Fibroblast of pulmonary artery (primary cell): ENCODE measurements around the gene ERBB4.

Source experiments
- DNase-seq: peaks from one replicate; pipeline ENCODE4 v3.0.0-alpha.2; 2010; ENCODE audit warnings: low read depth
- H3K4me3 ChIP-seq: replicated peaks from 2 replicates; pipeline ENCODE4 v1.5.1; 2011; ENCODE audit warnings: low read depth, mild to moderate bottlenecking, control low read depth, low read length, moderate library complexity
- CTCF ChIP-seq: IDR thresholded peaks from 2 replicates; pipeline ENCODE4 v1.5.1; 2011; ENCODE audit warnings: mild to moderate bottlenecking, control low read depth, low read length, inconsistent platforms; ENCODE audit errors: missing control alignments

Gene ERBB4

GRCh38 chr2:211351987-211352386 is 1186.6 kb downstream of the ERBB4 start:
- no peak for DNase-seq
- TF ChIP-seq CTCF, result no peak
- H3K4me3 ChIP-seq, result no peak overlapping the region

GRCh38 chr2:211349031-211349430 is 1189.6 kb downstream of the ERBB4 start:
- H3K4me3 ChIP-seq, result no peak overlapping the region
- no peak for DNase-seq
- TF ChIP-seq CTCF, result no peak

GRCh38 chr2:211347328-211347727 is 1191.3 kb downstream of the ERBB4 start:
- TF ChIP-seq CTCF, result no peak
- no peak for DNase-seq
- no peak overlapping the region for H3K4me3 ChIP-seq

GRCh38 chr2:211344289-211344688 is 1194.3 kb downstream of the ERBB4 start:
- no peak for TF ChIP-seq CTCF
- H3K4me3 ChIP-seq, result no peak overlapping the region
- DNase-seq, result no peak

GRCh38 chr2:211333377-211333776 is 1205.2 kb downstream of the ERBB4 start:
- no peak overlapping the region for H3K4me3 ChIP-seq
- DNase-seq, result no peak
- TF ChIP-seq CTCF, result no peak

GRCh38 chr2:211331736-211332135 is 1206.9 kb downstream of the ERBB4 start:
- TF ChIP-seq CTCF, result no peak

GRCh38 chr2:211329882-211330281 is 1208.7 kb downstream of the ERBB4 start:
- no peak for TF ChIP-seq CTCF
- no peak overlapping the region for H3K4me3 ChIP-seq
- DNase-seq, result no peak

More at GRCh38 chr2:211331736-211332135, 1206.9 kb downstream of the ERBB4 start:
- no peak for DNase-seq
- H3K4me3 ChIP-seq, result no peak overlapping the region
